Retinal pigment epithelial cell (primary cell): ENCODE measurements around the gene BTD.
A peak's percentile ranks its signal among the peaks of the same experiment; 100 is the strongest.
"Not testable (repeated sequence)": the region's sequence is repeated elsewhere in the genome, so short reads cannot be mapped to it uniquely, and the experiment has no call there.

Source experiments
- DNase-seq: peaks from one replicate; pipeline ENCODE4 v3.0.0-alpha.2; 2010; ENCODE audit warnings: low read depth
- H3K4me3 ChIP-seq: 2 replicates; pipeline ENCODE4 v1.5.1; 2011; ENCODE audit warnings: mild to moderate bottlenecking, low read length, control low read depth, moderate library complexity
- CTCF ChIP-seq: conservative IDR thresholded peaks from 2 replicates; pipeline ENCODE4 v1.5.1; 2011; ENCODE audit warnings: low read depth, low read length, control low read depth, inconsistent platforms

The BTD gene

DNA sequence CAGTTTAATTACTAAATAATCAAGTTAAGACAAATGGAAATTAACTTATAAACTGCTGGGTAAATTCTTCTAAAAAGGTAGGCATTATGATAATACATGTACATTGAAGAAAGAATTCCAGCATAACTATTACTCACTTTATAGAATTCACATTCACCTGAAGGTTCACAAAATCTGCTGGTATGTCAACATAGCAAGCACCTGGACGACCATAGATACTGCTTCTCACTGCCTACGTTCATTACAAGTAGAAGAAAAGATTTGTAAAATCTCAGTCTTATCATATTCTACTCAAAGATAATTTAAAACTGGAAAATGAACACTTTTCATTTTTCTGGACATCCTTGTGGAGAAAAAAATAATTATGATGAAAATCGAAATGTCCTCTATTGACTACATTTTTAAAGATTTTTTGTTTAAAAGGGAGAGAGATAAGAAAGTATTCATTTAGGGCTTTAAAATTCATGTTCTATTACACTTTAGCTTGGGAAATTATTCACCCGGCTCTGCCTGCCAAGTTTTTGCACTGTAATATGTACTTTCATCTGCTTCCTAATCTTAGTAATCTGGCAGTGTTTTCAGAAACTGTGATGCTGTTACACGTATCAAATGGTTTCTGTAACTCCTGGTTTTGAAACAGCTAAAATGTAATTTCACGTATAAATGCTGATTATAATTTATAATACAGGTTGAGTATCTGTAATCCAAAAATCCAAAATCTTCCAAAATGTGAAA, 16.3 kb upstream of the BTD start:
- DNase-seq: no peak
- no peak for TF ChIP-seq CTCF
- H3K4me3 ChIP-seq: no peak overlapping the region

GRCh38 chr3:15591242-15591641, 10.3 kb upstream of the BTD start:
- no peak for DNase-seq
- no peak for TF ChIP-seq CTCF
- H3K4me3 ChIP-seq: no peak overlapping the region

- no peak overlapping the region for H3K4me3 ChIP-seq
- no peak for DNase-seq
- no peak for TF ChIP-seq CTCF
These were observed 9.6 kb upstream of the BTD start for GRCh38 chr3:15591928-15592327.

- no peak overlapping the region for H3K4me3 ChIP-seq
- TF ChIP-seq CTCF: no peak
- no peak for DNase-seq
These were observed 8.6 kb upstream of the BTD start for GRCh38 chr3:15592968-15593367.

GRCh38 chr3:15595955-15596354, 5.6 kb upstream of the BTD start:
- no peak overlapping the region for H3K4me3 ChIP-seq
- TF ChIP-seq CTCF: no peak
- no peak for DNase-seq

- no peak for TF ChIP-seq CTCF
- DNase-seq: no peak
These were observed 523 bp upstream of the BTD start for GRCh38 chr3:15601046-15601398.

DNA sequence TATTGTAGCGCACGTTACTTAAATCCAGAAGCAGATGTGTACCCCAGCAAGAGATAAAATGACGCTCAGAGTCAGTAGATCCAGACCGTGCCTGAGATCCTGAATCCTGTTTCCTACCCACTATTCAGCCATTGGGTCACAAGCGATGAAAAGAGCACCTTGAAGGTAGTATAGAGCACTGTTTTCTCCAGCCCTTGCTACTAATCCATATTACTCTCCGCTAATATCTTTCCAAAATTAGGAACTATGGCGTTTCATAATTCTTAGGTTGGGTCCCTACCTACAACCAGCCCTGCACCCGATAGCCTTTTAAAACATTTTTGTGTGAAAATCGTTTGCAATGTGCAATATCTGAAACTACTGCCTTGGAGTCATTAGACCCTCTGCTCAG, 596 bp downstream of the BTD start:
- no peak for DNase-seq
- TF ChIP-seq CTCF: no peak
- peak overlapping the region; percentile 100 for H3K4me3 ChIP-seq

More at GRCh38 chr3:15601046-15601398, 523 bp upstream of the BTD start:
- H3K4me3 ChIP-seq: peak overlapping the region; percentile 100

GRCh38 chr3:15602816-15603215, 1.3 kb downstream of the BTD start:
- peak overlapping the region; percentile 100 for H3K4me3 ChIP-seq
- DNase-seq: not testable (repeated sequence)

DNA sequence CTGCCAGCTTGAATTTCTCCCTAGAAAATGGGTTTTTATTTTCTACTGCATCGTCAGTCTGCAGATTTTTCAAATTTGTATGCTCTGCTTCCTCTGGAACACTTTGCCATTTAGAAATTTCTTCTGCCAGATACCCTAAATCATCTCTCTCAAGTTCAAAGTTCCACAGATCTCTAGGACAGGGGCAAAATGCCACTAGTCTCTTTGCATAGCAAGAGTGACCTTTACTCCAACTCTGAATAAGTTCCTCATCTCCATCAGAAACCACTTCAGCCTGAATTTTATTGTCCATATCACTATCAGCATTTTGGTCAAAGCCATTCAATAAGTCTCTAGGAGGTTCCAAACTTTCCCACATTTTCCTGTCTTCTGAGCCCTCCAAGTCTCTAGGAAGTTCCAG, 3.0 kb downstream of the BTD start:
- not testable (repeated sequence) for DNase-seq, H3K4me3 ChIP-seq
